ENCODE results near the gene MDM2.

DNA sequence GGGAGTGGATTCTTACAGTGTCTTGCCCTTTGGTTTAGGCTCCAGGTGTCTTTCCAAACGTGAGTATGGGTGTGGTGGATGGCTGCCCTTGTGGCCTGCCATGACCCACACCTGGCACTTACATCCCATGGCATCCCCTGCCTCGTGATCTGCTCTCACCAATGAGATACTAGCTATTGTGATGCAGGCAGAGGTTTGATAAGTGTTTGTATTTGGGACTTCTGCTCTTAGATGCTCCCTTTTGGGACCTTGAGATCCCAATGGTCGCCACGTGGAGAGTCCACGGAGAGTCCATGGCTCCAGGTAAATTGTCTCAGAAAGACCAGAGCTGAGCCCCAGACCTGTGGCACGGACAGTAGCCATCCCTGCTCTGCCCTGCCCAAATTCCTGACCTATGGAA, 62.5 kb downstream of the MDM2 start:
- TF ChIP-seq, protein P1, sequence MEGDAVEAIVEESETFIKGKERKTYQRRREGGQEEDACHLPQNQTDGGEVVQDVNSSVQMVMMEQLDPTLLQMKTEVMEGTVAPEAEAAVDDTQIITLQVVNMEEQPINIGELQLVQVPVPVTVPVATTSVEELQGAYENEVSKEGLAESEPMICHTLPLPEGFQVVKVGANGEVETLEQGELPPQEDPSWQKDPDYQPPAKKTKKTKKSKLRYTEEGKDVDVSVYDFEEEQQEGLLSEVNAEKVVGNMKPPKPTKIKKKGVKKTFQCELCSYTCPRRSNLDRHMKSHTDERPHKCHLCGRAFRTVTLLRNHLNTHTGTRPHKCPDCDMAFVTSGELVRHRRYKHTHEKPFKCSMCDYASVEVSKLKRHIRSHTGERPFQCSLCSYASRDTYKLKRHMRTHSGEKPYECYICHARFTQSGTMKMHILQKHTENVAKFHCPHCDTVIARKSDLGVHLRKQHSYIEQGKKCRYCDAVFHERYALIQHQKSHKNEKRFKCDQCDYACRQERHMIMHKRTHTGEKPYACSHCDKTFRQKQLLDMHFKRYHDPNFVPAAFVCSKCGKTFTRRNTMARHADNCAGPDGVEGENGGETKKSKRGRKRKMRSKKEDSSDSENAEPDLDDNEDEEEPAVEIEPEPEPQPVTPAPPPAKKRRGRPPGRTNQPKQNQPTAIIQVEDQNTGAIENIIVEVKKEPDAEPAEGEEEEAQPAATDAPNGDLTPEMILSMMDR (IDR thresholded peaks at IDR 0.05) = no peak
- TF ChIP-seq POLR2A (IDR thresholded peaks at IDR 0.05) (no peak), POLR2AphosphoS5 (IDR thresholded peaks at IDR 0.05) (no peak)
